ENCODE measurements around the gene DAZAP1.

DNA sequence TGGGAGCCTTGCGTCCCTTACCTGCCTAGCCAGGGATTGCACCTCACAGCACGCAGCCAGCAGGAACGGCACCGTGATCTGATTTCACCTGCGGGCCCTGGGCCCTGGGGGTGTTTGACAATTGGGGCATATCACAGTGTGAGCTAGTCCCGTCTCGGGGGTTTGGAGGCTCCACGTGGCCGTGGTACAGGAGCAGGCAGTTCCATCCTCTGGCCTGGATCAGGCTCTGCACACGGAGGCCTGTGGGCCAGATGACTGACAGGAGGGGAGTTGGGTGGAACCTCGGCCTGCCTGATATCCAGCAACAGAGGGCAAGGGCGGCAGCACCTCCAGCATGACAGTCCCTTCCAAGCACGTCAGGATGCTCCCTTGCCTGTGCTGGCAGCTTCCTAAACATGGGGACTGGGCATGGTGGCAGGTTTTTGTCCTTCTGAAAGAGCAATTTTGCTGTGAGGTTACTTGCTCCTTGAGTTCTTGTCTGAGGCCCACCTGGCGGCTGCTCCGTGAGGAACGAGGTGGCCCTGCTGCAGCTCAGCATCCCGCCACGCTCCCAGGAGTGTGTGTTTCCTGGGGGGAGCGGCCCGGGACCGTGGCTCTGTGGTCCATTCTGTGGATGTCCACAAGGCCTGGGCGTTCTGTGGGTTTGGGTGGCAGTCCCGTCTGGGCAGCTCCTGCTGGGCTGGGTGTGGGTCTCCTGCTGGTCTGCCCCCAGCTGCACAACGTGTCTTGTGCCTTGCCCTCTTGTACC is 24.5 kb downstream of the DAZAP1 start:
- TF ChIP-seq, protein P1, sequence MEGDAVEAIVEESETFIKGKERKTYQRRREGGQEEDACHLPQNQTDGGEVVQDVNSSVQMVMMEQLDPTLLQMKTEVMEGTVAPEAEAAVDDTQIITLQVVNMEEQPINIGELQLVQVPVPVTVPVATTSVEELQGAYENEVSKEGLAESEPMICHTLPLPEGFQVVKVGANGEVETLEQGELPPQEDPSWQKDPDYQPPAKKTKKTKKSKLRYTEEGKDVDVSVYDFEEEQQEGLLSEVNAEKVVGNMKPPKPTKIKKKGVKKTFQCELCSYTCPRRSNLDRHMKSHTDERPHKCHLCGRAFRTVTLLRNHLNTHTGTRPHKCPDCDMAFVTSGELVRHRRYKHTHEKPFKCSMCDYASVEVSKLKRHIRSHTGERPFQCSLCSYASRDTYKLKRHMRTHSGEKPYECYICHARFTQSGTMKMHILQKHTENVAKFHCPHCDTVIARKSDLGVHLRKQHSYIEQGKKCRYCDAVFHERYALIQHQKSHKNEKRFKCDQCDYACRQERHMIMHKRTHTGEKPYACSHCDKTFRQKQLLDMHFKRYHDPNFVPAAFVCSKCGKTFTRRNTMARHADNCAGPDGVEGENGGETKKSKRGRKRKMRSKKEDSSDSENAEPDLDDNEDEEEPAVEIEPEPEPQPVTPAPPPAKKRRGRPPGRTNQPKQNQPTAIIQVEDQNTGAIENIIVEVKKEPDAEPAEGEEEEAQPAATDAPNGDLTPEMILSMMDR (IDR thresholded peaks at IDR 0.05; ENCODE audit: insufficient read depth, low read length, poor library complexity, severe bottlenecking), result no peak
- no peak for TF ChIP-seq EZH2phosphoT487 (conservative IDR thresholded peaks at IDR 0.05; ENCODE audit: low read length)
